GM19240 (cell line): Measurements from ENCODE around the gene PTPRN2.
"Not testable (repeated sequence)": the region's sequence is repeated elsewhere in the genome, so short reads cannot be mapped to it uniquely, and the experiment has no call there.

Experiments
- DNase-seq: peaks from one replicate; pipeline ENCODE4 v3.0.0; 2011; ENCODE audit warnings: low spot score; ENCODE audit not compliant: insufficient read length

The PTPRN2 gene

GRCh38 chr7:158422196-158422886 is 165.3 kb downstream of the PTPRN2 start:
- no peak for DNase-seq

DNA sequence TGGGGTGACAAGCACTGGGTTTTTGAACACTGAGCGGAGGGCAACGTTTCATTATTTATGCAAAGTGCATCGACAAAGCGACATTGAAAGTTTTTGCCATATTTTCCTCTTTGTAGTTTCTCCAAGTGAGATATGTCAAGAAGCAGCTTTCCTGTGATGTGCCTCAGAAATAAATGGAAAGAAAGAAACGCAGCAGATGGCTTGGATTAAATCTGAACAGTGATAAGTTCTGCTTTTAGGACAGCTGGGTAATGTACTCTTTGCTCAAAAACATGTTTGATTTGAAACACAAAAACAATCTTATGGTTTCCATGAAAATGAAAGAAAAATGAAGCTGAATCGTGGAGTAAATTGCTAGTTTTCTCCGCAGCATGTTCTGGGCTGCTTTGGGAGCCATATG is 166.3 kb downstream of the PTPRN2 start:
- no peak for DNase-seq

GRCh38 chr7:158420591-158421340 is 166.9 kb downstream of the PTPRN2 start:
- no peak for DNase-seq

DNA sequence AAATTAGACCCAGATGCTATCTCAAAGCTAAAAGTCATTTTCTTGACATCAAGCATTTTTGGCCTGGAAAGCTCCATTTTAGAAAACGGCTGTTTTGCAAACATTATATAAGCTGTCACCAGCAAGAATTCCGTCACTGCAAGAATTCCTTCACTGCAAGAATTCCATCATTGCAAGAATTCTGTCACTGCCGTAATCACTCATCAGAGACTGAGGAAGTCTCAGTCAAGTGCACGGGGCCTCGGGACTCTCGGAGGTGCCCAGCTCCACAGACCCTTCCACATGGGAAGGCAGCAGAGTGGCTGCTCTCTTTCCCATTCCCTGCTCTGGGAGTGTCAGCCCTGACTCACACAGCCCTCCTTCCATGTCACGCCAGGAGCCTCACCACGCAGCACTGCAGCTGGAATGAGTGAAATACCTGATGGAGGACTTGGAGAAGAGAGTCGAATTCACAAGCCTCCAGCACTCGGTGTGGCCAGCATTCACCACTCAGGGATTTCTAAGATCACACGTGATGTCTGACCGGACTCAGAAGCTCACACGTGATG is 168.3 kb downstream of the PTPRN2 start:
- no peak for DNase-seq

DNA sequence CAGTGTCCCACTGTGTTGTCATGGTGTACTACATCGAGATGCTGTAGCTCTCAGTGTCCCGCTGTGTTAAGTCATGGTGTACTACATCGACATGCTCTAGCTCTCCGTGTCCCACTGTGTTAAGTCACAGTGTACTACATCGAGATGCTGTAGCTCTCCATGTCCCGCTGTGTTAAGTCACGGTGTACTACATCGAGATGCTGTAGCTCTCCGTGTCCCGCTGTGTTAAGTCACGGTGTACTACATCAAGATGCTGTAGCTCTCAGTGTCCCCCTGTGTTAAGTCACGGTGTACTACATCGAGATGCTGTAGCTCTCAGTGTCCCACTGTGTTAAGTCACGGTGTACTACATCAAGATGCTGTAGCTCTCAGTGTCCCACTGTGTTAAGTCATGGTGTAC is 169.2 kb downstream of the PTPRN2 start:
- not testable (repeated sequence) for DNase-seq

DNA sequence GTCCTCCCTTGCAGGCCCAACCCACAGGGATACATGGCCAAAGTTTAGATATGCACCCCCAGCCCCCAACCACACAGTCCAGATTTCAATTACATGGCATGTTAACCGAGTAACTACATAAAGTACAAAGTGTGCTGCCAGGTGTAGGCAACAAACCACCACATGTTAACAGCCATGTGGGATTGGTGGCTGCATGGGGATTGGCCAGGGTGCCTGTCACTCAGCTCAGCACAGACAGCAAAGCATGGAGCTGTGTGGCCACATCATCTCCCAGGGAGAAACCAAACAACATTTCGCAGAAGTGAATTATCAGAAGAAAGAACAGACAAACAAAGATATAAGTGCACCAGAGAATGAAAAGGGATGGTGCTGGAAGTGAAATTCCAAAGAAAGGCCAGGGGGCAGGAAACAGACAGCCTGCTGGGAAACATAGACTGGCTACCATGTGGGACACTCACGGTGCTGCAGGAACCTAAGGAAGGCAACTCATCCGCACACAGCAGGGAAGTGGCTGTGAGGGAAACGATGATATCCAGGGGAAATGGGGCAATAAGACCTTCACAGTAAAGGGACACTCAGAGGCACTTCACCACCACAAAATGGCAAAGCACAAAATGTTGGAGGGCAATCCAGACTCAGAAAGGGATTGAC is 171.2 kb downstream of the PTPRN2 start:
- no peak for DNase-seq

GRCh38 chr7:158415316-158415715 is 172.3 kb downstream of the PTPRN2 start:
- DNase-seq: no peak

GRCh38 chr7:158414486-158414961 is 173.1 kb downstream of the PTPRN2 start:
- no peak for DNase-seq

- no peak for DNase-seq
Observed at GRCh38 chr7:158414002-158414401, 173.6 kb downstream of the PTPRN2 start.

DNA sequence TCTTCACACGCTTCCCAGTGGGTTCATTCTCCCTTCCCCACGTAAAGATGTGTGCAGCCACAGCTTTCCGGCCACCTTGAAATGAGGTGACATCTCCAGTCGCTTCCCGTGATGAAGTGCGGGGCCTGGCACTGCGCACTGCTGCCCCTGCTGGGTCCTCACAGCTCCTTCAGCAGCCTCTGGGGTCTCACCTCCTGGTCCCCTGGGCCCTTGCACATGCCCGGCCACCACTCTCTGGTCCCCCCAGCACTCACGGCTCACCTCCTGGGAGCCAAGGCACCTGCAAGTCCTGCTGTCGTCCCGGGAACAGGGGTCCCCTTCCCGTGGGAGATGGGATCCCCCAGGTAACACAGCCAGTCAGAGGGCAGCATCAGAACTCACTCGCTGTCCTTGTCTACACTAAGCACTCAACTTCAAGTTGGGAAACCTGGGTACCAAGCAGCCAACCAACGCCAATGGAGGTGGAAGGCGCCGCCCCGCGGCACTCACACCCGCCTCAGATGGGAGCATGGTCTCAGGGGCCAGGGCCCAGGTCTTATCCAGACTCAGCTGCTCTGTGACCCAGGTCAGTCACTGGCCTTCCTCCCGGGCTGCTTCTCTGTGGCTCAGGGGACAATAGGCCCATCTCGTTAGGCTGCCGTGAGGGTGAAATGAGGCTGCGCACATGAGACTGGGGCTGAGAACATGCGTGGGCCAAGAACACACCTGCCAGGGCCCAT is 176.2 kb downstream of the PTPRN2 start:
- DNase-seq: no peak

- no peak for DNase-seq
Observed at GRCh38 chr7:158410720-158411119, 176.9 kb downstream of the PTPRN2 start.

DNA sequence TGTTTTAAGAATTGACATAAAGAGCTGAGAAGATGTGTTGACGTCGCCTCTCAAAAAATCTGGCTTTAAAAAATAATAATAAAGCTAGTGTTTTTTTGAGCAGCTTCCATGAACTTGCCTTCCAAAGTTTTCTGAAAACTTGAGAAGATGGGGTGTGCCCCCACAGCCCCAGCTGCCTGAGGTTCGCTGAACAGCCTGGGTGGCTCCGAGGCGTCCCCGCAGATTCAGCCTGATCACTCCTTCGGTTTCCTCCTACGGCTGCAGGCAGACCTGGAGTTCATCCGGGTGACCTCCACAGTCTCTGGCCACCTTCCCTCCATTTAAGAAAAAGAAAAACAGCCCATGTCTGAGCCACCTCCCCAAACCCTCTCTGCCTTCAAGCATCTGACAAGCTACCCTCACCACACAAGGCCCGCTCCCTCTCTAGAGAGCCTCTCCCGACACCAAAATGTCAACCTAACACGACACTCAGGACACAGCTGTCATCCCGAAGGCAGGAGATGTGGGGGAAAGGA is 177.8 kb downstream of the PTPRN2 start:
- no peak for DNase-seq

GRCh38 chr7:158409120-158409519 is 178.5 kb downstream of the PTPRN2 start:
- no peak for DNase-seq

- no peak for DNase-seq
Observed at GRCh38 chr7:158408318-158408920, 179.2 kb downstream of the PTPRN2 start.

DNA sequence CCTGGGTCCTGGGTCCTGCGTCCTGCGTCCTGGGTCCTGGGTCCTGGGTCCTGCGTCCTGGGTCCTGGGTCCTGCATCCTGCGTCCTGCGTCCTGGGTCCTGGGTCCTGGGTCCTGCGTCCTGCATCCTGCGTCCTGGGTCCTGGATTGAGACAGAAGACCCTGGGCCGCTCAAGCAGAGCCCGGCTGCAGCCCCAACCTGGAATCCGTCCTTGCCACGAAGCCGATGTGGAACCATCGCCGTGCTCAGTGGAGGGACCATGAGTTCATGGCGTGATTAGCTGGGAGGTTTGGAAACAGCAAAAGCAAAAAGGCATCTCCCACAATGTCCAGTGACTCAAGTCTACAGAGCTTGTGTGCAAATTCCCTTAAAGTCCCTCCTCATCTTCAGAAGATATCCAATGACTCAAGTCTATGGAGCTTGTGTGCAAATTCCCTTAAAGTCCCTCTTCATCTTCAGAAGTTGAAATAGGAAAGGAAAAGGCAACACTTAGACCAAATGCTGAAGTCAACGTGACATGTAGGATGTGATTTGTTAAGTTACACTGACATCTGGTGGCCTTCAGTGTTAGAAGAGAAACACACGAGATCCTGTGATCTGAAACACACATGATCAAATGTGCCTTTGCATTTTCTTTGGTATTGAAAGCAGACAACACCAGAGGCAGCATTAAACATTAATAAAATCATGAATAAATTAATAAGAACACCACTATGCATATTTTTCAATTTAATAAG is 179.9 kb downstream of the PTPRN2 start:
- no peak for DNase-seq

- no peak for DNase-seq
Observed at GRCh38 chr7:158406801-158407200, 180.8 kb downstream of the PTPRN2 start.

GRCh38 chr7:158406364-158406763 is 181.3 kb downstream of the PTPRN2 start:
- no peak for DNase-seq

GRCh38 chr7:158405771-158406170 is 181.9 kb downstream of the PTPRN2 start:
- not testable (repeated sequence) for DNase-seq

DNA sequence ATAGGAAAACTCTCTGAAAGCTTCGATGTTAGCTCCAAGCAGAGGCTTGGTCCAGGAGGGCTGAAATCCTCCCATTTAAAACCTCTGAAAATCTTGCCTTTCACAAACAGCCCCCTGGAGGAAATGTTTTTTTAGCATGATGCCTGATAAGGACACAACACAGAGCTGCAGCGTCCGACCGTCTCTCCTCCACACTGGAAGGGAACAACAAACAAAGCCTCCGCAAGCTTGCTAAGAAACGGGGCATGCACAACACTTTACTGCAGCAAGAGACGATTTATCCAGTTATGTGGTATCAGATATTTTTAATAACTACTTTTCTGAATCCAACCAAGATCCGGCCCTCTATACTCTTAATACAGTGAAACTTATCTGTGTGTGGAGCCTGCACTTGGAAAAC is 182.3 kb downstream of the PTPRN2 start:
- DNase-seq: no peak
